Vagina (tissue), 2 donors: ENCODE measurements around the gene TRPV6.

ENCODE experiments used
- POLR2A ChIP-seq, 2 donors: fragments of 450-650 bp; IDR thresholded peaks; one replicate each; pipeline ENCODE4 v1.6.1; 2017; ENCODE audit warnings: antibody characterized with exemption in 2 of 2, mild to moderate bottlenecking in 2 of 2, moderate library complexity in 2 of 2
- TF ChIP-seq, protein P1 (sequence below), 3 experiments: fragments of 450-650 bp in 2 of 3; fragments of 200-600 bp in 1 of 3; sonication (generic) in 1 of 3; IDR thresholded peaks; one replicate each; pipeline ENCODE4 v1.5.1; 2017 to 2019; ENCODE audit warnings: antibody characterized with exemption in 3 of 3, mild to moderate bottlenecking in 2 of 3, moderate library complexity in 2 of 3

DNA sequence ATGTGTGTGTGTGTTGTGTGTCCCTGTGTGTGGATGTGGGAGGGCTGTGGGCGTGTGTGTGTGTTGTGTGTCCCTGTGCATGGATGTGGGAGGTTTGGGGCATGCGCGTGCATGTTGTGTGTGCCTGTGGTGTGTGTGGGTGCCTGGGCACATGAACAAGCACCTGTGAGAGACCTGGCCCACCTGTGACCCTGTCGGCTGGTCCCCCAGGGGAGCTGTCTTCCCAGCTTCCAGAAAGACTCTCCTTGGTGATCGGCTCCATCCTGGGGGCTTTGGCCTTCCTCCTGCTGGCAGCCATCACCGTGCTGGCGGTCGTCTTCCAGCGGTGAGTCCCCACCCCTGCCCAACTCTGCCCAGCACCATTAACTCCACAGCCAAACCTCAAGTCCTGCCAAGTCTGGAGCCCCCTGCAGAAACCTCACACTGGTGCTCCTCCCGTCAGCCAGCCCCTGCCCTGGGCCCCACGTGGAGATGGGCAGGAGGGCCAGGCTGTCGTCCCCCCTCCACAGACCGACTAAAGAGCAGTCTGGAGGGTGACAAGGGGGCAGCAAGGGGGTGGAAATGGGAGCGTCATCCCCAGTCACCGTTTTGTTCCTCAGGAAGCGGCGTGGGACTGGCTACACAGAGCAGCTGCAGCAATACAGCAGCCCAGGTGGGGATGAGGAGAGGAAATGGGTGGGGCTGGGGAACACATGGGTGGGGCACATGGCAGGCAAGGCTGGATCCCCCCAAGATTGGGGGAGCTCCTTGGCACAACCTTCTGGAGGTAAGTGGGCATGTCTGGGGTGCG lies 18.0 kb downstream of the TRPV6 start:
- TF ChIP-seq POLR2A (IDR thresholded peaks at IDR 0.05): no peak
- TF ChIP-seq, protein P1, sequence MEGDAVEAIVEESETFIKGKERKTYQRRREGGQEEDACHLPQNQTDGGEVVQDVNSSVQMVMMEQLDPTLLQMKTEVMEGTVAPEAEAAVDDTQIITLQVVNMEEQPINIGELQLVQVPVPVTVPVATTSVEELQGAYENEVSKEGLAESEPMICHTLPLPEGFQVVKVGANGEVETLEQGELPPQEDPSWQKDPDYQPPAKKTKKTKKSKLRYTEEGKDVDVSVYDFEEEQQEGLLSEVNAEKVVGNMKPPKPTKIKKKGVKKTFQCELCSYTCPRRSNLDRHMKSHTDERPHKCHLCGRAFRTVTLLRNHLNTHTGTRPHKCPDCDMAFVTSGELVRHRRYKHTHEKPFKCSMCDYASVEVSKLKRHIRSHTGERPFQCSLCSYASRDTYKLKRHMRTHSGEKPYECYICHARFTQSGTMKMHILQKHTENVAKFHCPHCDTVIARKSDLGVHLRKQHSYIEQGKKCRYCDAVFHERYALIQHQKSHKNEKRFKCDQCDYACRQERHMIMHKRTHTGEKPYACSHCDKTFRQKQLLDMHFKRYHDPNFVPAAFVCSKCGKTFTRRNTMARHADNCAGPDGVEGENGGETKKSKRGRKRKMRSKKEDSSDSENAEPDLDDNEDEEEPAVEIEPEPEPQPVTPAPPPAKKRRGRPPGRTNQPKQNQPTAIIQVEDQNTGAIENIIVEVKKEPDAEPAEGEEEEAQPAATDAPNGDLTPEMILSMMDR (IDR thresholded peaks at IDR 0.05): no peak
